OCI-LY3 (cell line): ENCODE measurements around the gene ASTN2.

Experiments used
- H2AFZ ChIP-seq: fragments of 200-600, 300-600 bp; shearing (Covaris generic); 2 replicates; pipeline ENCODE4 v1.6.0; 2014; ENCODE audit warnings: antibody characterized with exemption, low read depth, low read length
- H3K27ac ChIP-seq: fragments of 200-600, 300-600 bp; sonication (generic); 2 replicates; pipeline ENCODE4 v1.5.1; 2014; ENCODE audit warnings: mild to moderate bottlenecking, low read length, moderate library complexity, mixed read lengths
- H3K27me3 ChIP-seq: fragments of 200-600, 300-600 bp; sonication (generic); 2 replicates; pipeline ENCODE4 v1.6.1; 2014; ENCODE audit warnings: low read depth, low read length, mixed read lengths
- H3K36me3 ChIP-seq: fragments of 200-600, 300-600 bp; sonication (generic); replicated peaks from 2 replicates; pipeline ENCODE3; 2014; ENCODE audit warnings: low read depth, low read length, mixed read lengths
- H3K4me1 ChIP-seq: fragments of 300-600, 200-600 bp; sonication (generic); 2 replicates; pipeline ENCODE4 v1.6.1; 2014; ENCODE audit warnings: low read length, mixed read lengths
- H3K4me2 ChIP-seq: fragments of 200-600, 300-600 bp; sonication (generic); 2 replicates; pipeline ENCODE4 v1.6.1; 2014; ENCODE audit warnings: low read length, mixed read lengths
- H3K4me3 ChIP-seq: fragments of 300-600, 200-600 bp; sonication (generic); 2 replicates; pipeline ENCODE4 v1.5.1; 2014; ENCODE audit warnings: antibody characterized with exemption, mild to moderate bottlenecking, low read length, moderate library complexity
- H3K79me2 ChIP-seq: fragments of 300-600, 200-600 bp; shearing (Covaris generic); 2 replicates; pipeline ENCODE4 v1.6.1; 2014; ENCODE audit warnings: mild to moderate bottlenecking, low read length, mixed read lengths
- H3K9ac ChIP-seq: fragments of 300-600, 200-600 bp; shearing (Covaris generic); 2 replicates; pipeline ENCODE4 v1.6.0; 2014; ENCODE audit warnings: mild to moderate bottlenecking, low read length, moderate library complexity
- H3K9me3 ChIP-seq: fragments of 200-600, 300-600 bp; shearing (Covaris generic); 2 replicates; pipeline ENCODE4 v1.6.1; 2014; ENCODE audit warnings: low read length, mixed read lengths; ENCODE audit not compliant: insufficient read depth
- H4K20me1 ChIP-seq: fragments of 200-600, 300-600 bp; sonication (generic); 2 replicates; pipeline ENCODE4 v1.6.1; 2016; ENCODE audit warnings: low read length, mixed read lengths; ENCODE audit not compliant: insufficient read depth
- EZH2phosphoT487 ChIP-seq: fragments of 200-600 bp; shearing (Covaris generic); IDR thresholded peaks from 2 replicates; pipeline ENCODE4 v1.6.1; 2018; ENCODE audit warnings: antibody characterized with exemption, mixed run types, low read depth
- TF ChIP-seq, protein P1 (sequence below): fragments of 200-600, 300-600 bp; sonication (generic); IDR thresholded peaks from 2 replicates; pipeline ENCODE4 v1.5.1; 2014; ENCODE audit warnings: antibody characterized with exemption, low read length, low read depth

ASTN2 gene, protein sequence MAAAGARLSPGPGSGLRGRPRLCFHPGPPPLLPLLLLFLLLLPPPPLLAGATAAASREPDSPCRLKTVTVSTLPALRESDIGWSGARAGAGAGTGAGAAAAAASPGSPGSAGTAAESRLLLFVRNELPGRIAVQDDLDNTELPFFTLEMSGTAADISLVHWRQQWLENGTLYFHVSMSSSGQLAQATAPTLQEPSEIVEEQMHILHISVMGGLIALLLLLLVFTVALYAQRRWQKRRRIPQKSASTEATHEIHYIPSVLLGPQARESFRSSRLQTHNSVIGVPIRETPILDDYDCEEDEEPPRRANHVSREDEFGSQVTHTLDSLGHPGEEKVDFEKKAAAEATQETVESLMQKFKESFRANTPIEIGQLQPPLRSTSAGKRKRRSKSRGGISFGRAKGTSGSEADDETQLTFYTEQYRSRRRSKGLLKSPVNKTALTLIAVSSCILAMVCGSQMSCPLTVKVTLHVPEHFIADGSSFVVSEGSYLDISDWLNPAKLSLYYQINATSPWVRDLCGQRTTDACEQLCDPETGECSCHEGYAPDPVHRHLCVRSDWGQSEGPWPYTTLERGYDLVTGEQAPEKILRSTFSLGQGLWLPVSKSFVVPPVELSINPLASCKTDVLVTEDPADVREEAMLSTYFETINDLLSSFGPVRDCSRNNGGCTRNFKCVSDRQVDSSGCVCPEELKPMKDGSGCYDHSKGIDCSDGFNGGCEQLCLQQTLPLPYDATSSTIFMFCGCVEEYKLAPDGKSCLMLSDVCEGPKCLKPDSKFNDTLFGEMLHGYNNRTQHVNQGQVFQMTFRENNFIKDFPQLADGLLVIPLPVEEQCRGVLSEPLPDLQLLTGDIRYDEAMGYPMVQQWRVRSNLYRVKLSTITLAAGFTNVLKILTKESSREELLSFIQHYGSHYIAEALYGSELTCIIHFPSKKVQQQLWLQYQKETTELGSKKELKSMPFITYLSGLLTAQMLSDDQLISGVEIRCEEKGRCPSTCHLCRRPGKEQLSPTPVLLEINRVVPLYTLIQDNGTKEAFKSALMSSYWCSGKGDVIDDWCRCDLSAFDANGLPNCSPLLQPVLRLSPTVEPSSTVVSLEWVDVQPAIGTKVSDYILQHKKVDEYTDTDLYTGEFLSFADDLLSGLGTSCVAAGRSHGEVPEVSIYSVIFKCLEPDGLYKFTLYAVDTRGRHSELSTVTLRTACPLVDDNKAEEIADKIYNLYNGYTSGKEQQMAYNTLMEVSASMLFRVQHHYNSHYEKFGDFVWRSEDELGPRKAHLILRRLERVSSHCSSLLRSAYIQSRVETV (N-terminal part only)

DNA sequence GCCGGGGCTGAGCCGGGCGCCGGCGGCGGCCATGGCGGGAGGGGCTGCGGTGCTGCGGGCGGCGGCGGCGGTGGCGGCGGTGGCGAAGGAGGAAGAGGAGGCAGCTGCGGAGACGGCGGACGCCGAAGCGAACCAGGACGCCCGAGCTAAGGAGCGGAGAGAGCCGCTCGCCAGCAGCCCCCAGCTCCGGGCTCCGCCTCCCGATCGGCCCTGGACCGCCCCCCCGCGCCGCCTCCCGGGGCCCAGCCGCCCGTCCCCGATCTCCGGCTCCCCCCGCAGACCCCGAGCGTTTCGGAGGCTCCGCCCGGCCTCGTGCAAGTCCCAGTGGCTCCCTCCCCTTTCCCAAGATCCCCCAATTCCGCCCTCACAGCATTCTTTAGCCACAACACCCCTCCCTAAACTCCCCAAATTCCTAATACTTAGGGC lies at the start of gene ASTN2:
TSS of gene ASTN2 (minus strand) at position 152 of the 426 bp plus-strand sequence. CDS start at position 33, 119 bp downstream.
- no peak within 1 kb of the TSS for H3K4me2 ChIP-seq
- no peak within 1 kb of the TSS for H3K4me3 ChIP-seq
- H3K79me2 ChIP-seq = no peaks in the 10 kb centered on the region
- H3K27me3 ChIP-seq = no peaks in the 10 kb centered on the region
- no peaks in the 10 kb centered on the region for H3K9me3 ChIP-seq
- no peak within 1 kb of the TSS for H3K9ac ChIP-seq
- no peak for TF ChIP-seq EZH2phosphoT487
- TF ChIP-seq, protein P1, sequence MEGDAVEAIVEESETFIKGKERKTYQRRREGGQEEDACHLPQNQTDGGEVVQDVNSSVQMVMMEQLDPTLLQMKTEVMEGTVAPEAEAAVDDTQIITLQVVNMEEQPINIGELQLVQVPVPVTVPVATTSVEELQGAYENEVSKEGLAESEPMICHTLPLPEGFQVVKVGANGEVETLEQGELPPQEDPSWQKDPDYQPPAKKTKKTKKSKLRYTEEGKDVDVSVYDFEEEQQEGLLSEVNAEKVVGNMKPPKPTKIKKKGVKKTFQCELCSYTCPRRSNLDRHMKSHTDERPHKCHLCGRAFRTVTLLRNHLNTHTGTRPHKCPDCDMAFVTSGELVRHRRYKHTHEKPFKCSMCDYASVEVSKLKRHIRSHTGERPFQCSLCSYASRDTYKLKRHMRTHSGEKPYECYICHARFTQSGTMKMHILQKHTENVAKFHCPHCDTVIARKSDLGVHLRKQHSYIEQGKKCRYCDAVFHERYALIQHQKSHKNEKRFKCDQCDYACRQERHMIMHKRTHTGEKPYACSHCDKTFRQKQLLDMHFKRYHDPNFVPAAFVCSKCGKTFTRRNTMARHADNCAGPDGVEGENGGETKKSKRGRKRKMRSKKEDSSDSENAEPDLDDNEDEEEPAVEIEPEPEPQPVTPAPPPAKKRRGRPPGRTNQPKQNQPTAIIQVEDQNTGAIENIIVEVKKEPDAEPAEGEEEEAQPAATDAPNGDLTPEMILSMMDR = no peak
- H4K20me1 ChIP-seq = no peaks in the 10 kb centered on the region
- H3K4me1 ChIP-seq = no peaks in the 10 kb centered on the region
- H3K36me3 ChIP-seq = no peaks in the 10 kb centered on the region
- no peak within 1 kb of the TSS for H2AFZ ChIP-seq
- no peak within 1 kb of the TSS for H3K27ac ChIP-seq

DNA sequence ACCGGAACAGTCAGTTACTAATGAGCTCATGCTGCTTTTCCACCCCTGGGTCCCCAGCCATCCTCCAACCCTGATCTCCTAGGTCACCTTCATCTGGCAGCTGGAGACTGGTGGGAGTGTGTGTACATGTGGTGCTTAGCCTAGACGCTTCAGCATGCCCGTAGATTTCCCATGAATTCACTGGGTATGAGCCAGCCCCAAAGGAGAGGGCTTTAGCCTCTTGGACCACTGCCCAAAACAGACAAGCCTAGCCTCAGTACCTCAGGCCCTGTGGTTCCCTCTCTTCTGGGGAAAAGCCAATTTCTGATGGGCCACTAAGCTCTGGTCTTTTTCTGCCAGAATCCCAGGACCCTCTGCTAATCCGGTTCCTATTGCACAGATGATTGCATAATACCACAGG lies 48.0 kb upstream of the ASTN2 start:
- no peaks in the 10 kb centered on the region for H3K36me3 ChIP-seq
- TF ChIP-seq EZH2phosphoT487 = no peak
- TF ChIP-seq, protein P1 = no peak
- no peak overlapping the region for H3K4me2 ChIP-seq
- H3K9ac ChIP-seq = no peak overlapping the region
- H4K20me1 ChIP-seq = no peaks in the 10 kb centered on the region
- H3K27me3 ChIP-seq = peaks cover 17% of the 10 kb centered on the region; the same call in 1 of the 2 replicates
- no peaks in the 10 kb centered on the region for H3K9me3 ChIP-seq
- no peak overlapping the region for H3K27ac ChIP-seq
- no peaks in the 10 kb centered on the region for H3K4me1 ChIP-seq
- H2AFZ ChIP-seq = no peak overlapping the region
- H3K4me3 ChIP-seq = no peak overlapping the region
- no peaks in the 10 kb centered on the region for H3K79me2 ChIP-seq

DNA sequence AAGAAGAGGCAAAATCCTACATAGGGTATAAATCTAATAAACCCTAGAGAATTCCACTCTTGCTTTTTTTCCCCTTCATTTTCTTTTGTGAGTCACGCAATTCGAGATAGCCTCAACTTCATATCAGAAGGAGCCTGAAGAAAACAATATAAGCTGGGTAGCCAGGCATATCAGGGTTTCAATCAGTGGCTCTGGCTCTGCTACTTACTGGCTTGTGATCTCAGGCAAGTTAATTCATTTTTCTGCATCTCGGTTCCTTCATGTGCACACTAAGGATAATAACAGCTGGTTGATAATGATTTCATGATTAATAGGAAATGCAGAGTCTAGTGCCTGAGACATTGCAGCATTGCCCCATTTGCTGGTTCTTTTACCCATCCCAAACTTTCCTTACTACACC lies 46.5 kb upstream of the ASTN2 start:
- Histone ChIP-seq H3K27ac (no peak overlapping the region), H3K4me3 (no peak overlapping the region), H3K4me1 (no peaks in the 10 kb centered on the region), H3K79me2 (no peaks in the 10 kb centered on the region), H3K4me2 (no peak overlapping the region), H4K20me1 (no peaks in the 10 kb centered on the region), H3K9ac (no peak overlapping the region), H3K9me3 (no peaks in the 10 kb centered on the region), H3K36me3 (no peaks in the 10 kb centered on the region), H3K27me3 (peaks cover 16% of the 10 kb centered on the region; the same call in 1 of the 2 replicates), H2AFZ (no peak overlapping the region)
- TF ChIP-seq, protein P1 = no peak
- TF ChIP-seq EZH2phosphoT487 = no peak
